Measurements from ENCODE around the gene ESRRA. TPM values are rescaled to one million over a fixed set of nuclear protein-coding genes. Genes with fewer than 3 reads are reported as not detected.
"Not testable (repeated sequence)": the region's sequence is repeated elsewhere in the genome, so short reads cannot be mapped to it uniquely, and the experiment has no call there.

ESRRA gene
- total RNA-seq, 2 experiments from 2014 or later, result 33.9 to 35.1 TPM

GRCh38 chr11:64323373-64323772 is 18.0 kb downstream of the ESRRA start:
- Mint-ChIP-seq H3K27me3 (no peaks in the 10 kb centered on the region), H3K4me3 (no peak overlapping the region), H3K9me3 (no peaks in the 10 kb centered on the region), H3K4me1 (peaks cover 10% of the 10 kb centered on the region), H3K36me3 (peaks cover 6% of the 10 kb centered on the region), H3K27ac (no peak overlapping the region)
- ATAC-seq (ENCODE audit: low read depth) (no peak), DNase-seq (no peak)
- POLR2A ChIA-PET, result interaction anchor here (1.1 to 1.8 kb wide), 3 partner anchors 8 to 17 kb away, joined by 4 to 6 read pairs (median 4); partner anchors contain the start of gene CCDC88B

GRCh38 chr11:64323984-64324383 is 18.7 kb downstream of the ESRRA start:
- H3K27ac Mint-ChIP-seq, result peak overlapping the region; percentile 54
- POLR2A ChIA-PET, result interaction anchor here (1.1 to 1.8 kb wide), 3 partner anchors 8 to 16 kb away, joined by 4 to 6 read pairs (median 4); partner anchors contain the start of gene CCDC88B
- not testable (repeated sequence) for ATAC-seq (ENCODE audit: low read depth); H3K36me3 Mint-ChIP-seq; H3K9me3 Mint-ChIP-seq; DNase-seq; H3K4me1 Mint-ChIP-seq; H3K4me3 Mint-ChIP-seq; H3K27me3 Mint-ChIP-seq

- DNase-seq (no peak), ATAC-seq (ENCODE audit: low read depth) (no peak)
- H3K4me3 Mint-ChIP-seq, result no peak overlapping the region
- H3K4me1 Mint-ChIP-seq, result peaks cover 6% of the 10 kb centered on the region
- no peak overlapping the region for H3K27ac Mint-ChIP-seq
- H3K9me3 Mint-ChIP-seq, result no peaks in the 10 kb centered on the region
- H3K27me3 Mint-ChIP-seq, result peaks cover 2% of the 10 kb centered on the region
- peaks cover 6% of the 10 kb centered on the region for H3K36me3 Mint-ChIP-seq
- POLR2A ChIA-PET, result interaction anchor here (0.7 to 1.8 kb wide), 2 partner anchors 14 to 15 kb away, joined by 4 to 5 read pairs; partner anchors contain the start of gene CCDC88B
These were observed 19.6 kb downstream of the ESRRA start for GRCh38 chr11:64324692-64325469.

- H3K36me3 Mint-ChIP-seq, result no peaks in the 10 kb centered on the region
- POLR2A ChIA-PET, result interaction anchor here (1.2 kb wide), 1 partner anchor 10 kb away, joined by 6 read pairs; the partner anchor contains the start of genes PRDX5 and TRMT112
- DNase-seq (no peak), ATAC-seq (ENCODE audit: low read depth) (no peak)
- peaks cover 2% of the 10 kb centered on the region for H3K27me3 Mint-ChIP-seq
- no peak overlapping the region for H3K27ac Mint-ChIP-seq
- H3K4me1 Mint-ChIP-seq, result peaks cover 10% of the 10 kb centered on the region
- no peak overlapping the region for H3K4me3 Mint-ChIP-seq
- no peaks in the 10 kb centered on the region for H3K9me3 Mint-ChIP-seq
These were observed 22.1 kb downstream of the ESRRA start for GRCh38 chr11:64327375-64327774.

- Mint-ChIP-seq H3K27me3 (peaks cover 2% of the 10 kb centered on the region), H3K4me1 (peaks cover 10% of the 10 kb centered on the region), H3K4me3 (no peak overlapping the region), H3K27ac (no peak overlapping the region), H3K36me3 (no peaks in the 10 kb centered on the region), H3K9me3 (no peaks in the 10 kb centered on the region)
- ATAC-seq (ENCODE audit: low read depth), result no peak
- DNase-seq, result no peak
- POLR2A ChIA-PET, result interaction anchor here (0.7 to 1.6 kb wide), 3 partner anchors 10 to 30 kb away, joined by 5 to 6 read pairs (median 6); partner anchors contain the start of genes PRDX5 and TRMT112
These were observed 22.7 kb downstream of the ESRRA start for GRCh38 chr11:64327993-64328392.

- H3K9me3 Mint-ChIP-seq, result no peaks in the 10 kb centered on the region
- H3K4me1 Mint-ChIP-seq, result peaks cover 17% of the 10 kb centered on the region
- no peak for ATAC-seq (ENCODE audit: low read depth)
- no peak overlapping the region for H3K4me3 Mint-ChIP-seq
- POLR2A ChIA-PET, result interaction anchor here (0.6 to 3.7 kb wide), 11 partner anchors 8 to 1001 kb away, joined by 3 to 38 read pairs (median 4); partner anchors contain the start of genes CCDC88B, FERMT3, PRDX5 and STIP1
- H3K36me3 Mint-ChIP-seq, result peaks cover 5% of the 10 kb centered on the region
- no peak for DNase-seq
- H3K27ac Mint-ChIP-seq, result peak overlapping the region; percentile 42
- H3K27me3 Mint-ChIP-seq, result peaks cover 2% of the 10 kb centered on the region
These were observed 25.6 kb downstream of the ESRRA start for GRCh38 chr11:64330888-64331287.

- POLR2A ChIA-PET, result interaction anchor here (0.6 to 3.7 kb wide), 18 partner anchors 8 to 1000 kb away, joined by 3 to 38 read pairs (median 4); partner anchors contain the start of genes CCDC88B, FERMT3, PRDX5 and STIP1
- Mint-ChIP-seq H3K9me3 (no peaks in the 10 kb centered on the region), H3K36me3 (peaks cover 5% of the 10 kb centered on the region), H3K4me1 (peaks cover 17% of the 10 kb centered on the region), H3K27me3 (peaks cover 2% of the 10 kb centered on the region), H3K4me3 (peak overlapping the region; percentile 53), H3K27ac (peak overlapping the region; percentile 93)
- DNase-seq (peak; percentile 80), ATAC-seq (ENCODE audit: low read depth) (peak; percentile 93)
These were observed 26.4 kb downstream of the ESRRA start for GRCh38 chr11:64331569-64332371.

GRCh38 chr11:64333556-64333955 is 28.2 kb downstream of the ESRRA start:
- H3K4me1 Mint-ChIP-seq, result peaks cover 23% of the 10 kb centered on the region
- POLR2A ChIA-PET, result interaction anchor here (3.7 kb wide), 1 partner anchor 16 kb away, joined by 38 read pairs; the partner anchor contains the start of genes PRDX5 and TRMT112
- no peaks in the 10 kb centered on the region for H3K9me3 Mint-ChIP-seq
- H3K36me3 Mint-ChIP-seq, result peaks cover 9% of the 10 kb centered on the region
- no peak overlapping the region for H3K4me3 Mint-ChIP-seq
- ATAC-seq (ENCODE audit: low read depth) (no peak), DNase-seq (no peak)
- H3K27ac Mint-ChIP-seq, result no peak overlapping the region
- peaks cover 2% of the 10 kb centered on the region for H3K27me3 Mint-ChIP-seq

- POLR2A ChIA-PET, result interaction anchor here (0.6 kb wide), 1 partner anchor 63 kb away, joined by 3 read pairs; no protein-coding TSS in a partner anchor
- DNase-seq, result no peak
- Mint-ChIP-seq H3K36me3 (peaks cover 9% of the 10 kb centered on the region), H3K27ac (no peak overlapping the region), H3K27me3 (no peaks in the 10 kb centered on the region), H3K9me3 (no peaks in the 10 kb centered on the region), H3K4me1 (peaks cover 33% of the 10 kb centered on the region), H3K4me3 (no peak overlapping the region)
- ATAC-seq (ENCODE audit: low read depth), result no peak
These were observed 29.7 kb downstream of the ESRRA start for GRCh38 chr11:64334764-64335735.

- ATAC-seq (ENCODE audit: low read depth) (no peak), DNase-seq (no peak)
- no peaks in the 10 kb centered on the region for H3K9me3 Mint-ChIP-seq
- peaks cover 35% of the 10 kb centered on the region for H3K4me1 Mint-ChIP-seq
- H3K27ac Mint-ChIP-seq, result no peak overlapping the region
- peaks cover 13% of the 10 kb centered on the region for H3K36me3 Mint-ChIP-seq
- POLR2A ChIA-PET, result interaction anchor here (0.6 to 3.8 kb wide), 4 partner anchors 14 to 35 kb away, joined by 3 to 53 read pairs (median 4); partner anchors contain the start of genes PRDX5 and TRMT112
- H3K4me3 Mint-ChIP-seq, result no peak overlapping the region
- H3K27me3 Mint-ChIP-seq, result no peaks in the 10 kb centered on the region
These were observed 32.4 kb downstream of the ESRRA start for GRCh38 chr11:64337538-64338249.

GRCh38 chr11:64338716-64339115 is 33.4 kb downstream of the ESRRA start:
- POLR2A ChIA-PET, result interaction anchor here (0.8 to 3.8 kb wide), 4 partner anchors 15 to 131 kb away, joined by 4 to 53 read pairs (median 6); partner anchors contain the start of genes PRDX5 and TRMT112
- DNase-seq, result no peak
- Mint-ChIP-seq H3K36me3 (peaks cover 11% of the 10 kb centered on the region), H3K27ac (peak overlapping the region; percentile 97), H3K4me3 (peak overlapping the region; percentile 94), H3K4me1 (peaks cover 36% of the 10 kb centered on the region), H3K27me3 (no peaks in the 10 kb centered on the region), H3K9me3 (no peaks in the 10 kb centered on the region)
- no peak for ATAC-seq (ENCODE audit: low read depth)

Measured in activated naive CD8-positive, alpha-beta T cell treated with anti-CD3 and anti-CD28 coated beads, Interleukin-2, amount 10 ng/mL, durations not matched to agents 7 days and 5 days (primary cell).